Activated CD4-positive, alpha-beta T cell treated with anti-CD3 and anti-CD28 coated beads, Interleukin-2, Interleukin-4, amounts not matched to agents 100 ng/mL and 50 ng/mL, durations not matched to agents 16 hours and 8 hours (primary cell): ENCODE results near the gene ZSWIM8.
A peak's percentile ranks its signal among the peaks of the same experiment; 100 is the strongest.

Experiments used
- DNase-seq: peaks from one replicate; pipeline ENCODE4 v3.0.0-alpha.2; 2020; ENCODE audit warnings: low spot score

ZSWIM8 gene

DNA sequence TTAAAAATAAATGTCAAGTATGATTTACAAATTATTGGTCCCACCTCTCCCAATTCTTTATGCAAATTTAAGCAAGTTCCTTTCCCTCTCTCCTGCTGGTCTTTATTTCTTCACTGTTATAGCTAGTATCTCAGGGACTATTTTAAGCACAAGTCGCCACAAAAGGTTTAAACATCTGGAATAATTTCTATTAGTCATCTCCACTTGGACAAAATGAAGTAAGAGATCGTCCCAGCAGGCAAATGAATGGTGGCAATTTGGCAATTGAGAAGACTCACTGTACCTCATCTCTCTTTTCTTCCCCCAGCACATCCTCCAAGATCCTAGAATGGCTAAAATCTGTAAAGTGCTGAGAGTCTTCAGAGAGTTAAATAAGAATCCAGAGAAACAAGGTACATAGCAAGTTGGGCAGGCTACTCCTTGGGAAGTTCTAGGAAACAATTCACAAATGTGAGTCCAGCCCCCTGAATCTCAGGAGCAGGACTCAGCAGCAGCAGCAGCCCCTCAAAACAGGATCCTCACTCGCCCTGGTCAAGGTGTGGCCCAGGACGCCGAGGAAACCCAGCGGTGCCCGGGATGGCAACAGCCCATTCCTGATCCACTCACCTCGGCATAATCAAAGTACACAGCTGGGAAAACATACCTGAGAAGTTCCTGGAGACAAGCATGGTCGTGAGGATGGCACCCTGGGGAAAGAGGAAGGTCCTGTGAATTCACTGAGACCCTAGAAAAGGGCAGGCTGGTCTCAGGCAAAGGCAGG is 56.3 kb downstream of the ZSWIM8 start:
- DNase-seq, result no peak

DNA sequence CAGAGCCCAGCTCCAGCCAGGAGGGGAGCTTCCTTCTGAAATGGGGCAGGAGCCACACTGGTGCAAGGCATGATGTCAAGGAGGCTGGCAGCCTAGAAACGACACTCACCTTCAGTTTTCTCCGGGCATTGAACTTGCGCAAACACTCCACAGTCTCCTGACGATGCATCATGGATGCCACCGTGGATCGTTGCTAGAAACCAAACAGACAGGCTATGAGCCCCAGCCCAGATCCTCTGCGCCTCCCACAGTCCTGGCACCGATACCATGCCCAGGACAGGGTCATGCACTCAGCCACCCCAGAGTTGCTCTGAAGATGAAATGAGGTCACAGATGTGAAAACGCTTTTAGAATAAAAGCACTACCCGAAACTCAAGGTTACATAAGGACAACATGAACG is 56.9 kb downstream of the ZSWIM8 start:
- no peak for DNase-seq

DNA sequence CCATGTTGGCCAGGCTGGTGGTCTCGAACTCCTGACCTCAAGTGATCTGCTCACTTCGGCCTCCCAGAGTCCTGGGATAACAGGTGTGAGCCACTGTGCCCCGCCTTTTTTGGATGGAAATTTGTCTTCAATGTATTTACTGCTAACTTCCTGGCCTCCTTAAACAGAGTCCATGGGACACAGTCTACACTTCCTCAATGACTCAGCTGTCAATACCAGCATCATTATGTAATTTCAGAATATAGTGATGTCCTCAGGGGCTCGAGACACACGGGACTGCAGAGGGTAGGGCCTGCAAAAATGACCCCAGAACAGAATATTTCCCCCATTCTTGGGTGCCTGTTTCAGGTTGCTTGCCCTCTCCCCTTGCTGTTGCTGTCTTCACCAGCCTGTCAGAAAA is 57.9 kb downstream of the ZSWIM8 start:
- no peak for DNase-seq

DNA sequence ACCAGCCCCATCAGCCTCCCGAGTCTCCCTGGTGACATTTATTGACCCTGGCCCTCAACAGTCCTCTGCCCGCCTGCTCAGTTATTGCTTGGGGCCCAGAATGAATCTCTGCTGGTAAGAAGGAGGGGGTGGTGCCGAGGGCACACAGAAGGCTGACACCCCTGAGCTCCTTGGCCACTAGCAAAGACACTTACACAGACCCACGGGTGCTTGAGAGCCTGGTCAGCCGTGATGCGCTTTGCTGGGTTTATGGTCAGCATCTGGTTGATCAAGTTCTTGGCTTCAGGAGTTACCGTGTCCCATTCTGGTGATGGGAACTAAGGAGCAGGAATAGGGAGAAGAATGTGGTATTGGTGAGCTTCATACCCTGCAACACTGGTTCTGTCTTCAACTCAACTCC is 61.6 kb downstream of the ZSWIM8 start:
- DNase-seq, result no peak

DNA sequence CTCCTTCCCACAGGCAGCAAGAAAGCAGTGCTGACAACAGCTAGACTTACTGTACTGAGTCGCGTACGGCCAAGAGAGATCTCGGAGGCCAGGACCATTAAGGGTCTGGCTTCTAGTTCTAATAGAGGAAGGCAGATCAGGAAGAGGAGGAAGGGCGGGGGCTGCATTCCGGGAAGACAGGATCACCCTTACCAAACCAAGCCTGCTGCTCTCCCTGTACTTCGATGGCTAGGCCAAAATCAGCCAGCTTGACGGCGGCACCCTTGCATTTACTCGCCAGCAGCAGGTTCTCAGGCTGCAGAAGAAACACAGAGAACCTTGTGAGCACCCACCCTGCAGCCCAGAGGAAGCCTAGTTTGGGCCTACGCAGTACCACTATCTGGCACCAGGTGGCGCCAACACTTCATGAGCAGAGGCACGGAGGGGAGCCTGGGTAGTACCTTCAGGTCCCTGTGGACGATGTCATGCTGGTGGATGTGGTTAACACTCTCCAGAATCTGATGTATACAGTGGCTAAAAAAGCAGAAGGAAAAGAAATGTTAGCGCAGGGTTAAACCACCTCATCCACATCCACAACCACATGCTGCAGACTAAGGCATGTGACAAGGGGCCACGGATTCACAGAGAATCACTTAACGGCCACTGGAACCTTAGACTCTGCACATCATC is 63.5 kb downstream of the ZSWIM8 start:
- DNase-seq, result peak; percentile 93

GRCh38 chr10:73850211-73850610 is 64.8 kb downstream of the ZSWIM8 start:
- DNase-seq, result no peak

DNA sequence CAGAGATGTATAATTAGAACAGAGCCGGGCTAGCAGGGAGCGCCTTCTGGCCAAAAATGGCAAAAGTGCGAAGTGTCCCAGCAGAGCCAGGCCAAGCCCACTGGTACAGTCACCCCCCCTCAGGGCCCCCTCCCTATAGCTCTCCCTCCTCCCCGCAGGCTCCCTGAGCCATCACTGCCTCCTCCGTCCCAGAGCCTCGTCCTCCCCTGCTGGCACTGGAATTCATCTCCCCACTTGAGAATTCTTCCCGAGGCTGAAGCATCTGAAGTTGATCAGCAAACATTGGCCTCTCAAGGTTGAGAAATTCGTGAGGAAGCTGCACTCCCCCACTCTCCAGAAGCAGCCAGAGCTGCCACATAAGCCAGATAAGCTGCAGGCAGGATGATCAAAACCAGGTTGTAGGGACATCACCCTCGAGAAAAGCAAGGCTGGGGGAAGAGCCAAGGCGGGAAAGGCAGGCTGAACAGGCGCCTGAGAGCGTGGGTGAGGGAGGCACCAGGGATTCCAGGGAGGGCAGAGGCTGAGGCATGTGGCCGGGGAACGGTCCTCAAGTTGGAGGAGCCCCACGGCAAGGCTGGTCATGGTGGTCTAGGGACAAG is 65.6 kb downstream of the ZSWIM8 start:
- DNase-seq, result no peak
